Measurements from ENCODE around the gene PRKAG2. TPM values are rescaled to one million over a fixed set of nuclear protein-coding genes. Genes with fewer than 3 reads are reported as not detected.

The PRKAG2 gene
- polyA plus RNA-seq, 1 of the 3 experiments (the other 2 are of a cell fraction), result 51.6 TPM

DNA sequence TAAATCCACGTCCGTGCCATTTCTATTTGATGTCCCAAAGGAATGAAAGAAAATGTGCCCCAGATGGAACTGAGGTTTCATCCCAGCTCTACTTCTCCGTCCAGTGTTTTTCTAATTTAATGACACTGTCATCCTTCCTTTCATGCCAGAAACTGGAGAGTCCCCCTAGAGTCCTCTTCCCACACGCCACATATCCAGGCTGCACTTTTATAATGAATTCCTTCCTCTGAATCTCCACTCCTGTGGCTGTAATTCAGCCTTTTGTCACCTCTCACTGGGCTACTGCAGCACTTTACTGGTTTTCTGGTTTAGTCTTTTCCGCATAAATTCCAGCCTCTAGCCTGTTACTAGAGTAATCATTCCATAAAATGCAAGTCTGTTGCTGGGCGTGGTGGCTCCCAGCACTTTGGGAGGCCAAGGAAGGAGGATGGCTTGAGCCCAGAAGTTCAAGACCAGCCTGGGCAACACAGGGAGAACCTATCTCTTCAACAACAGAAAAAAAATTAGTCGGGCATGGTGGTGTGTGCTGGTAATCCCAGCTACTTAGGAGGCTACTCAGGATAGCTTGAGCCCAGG, 214.6 kb downstream of the PRKAG2 start:
- no peaks in the 10 kb centered on the region for H4K20me1 ChIP-seq (ENCODE audit: insufficient read depth)
- peaks cover 0 to 6% of the 10 kb centered on the region in 2 experiments; a peak in 1 of 4 replicates for H3K4me1 ChIP-seq (ENCODE audit: control insufficient read depth in 1 of 2, insufficient read depth in 2 of 2, low read depth in 1 of 2, low read length in 1 of 2)
- no peak overlapping the region for H3K9ac ChIP-seq
- no peaks in the 10 kb centered on the region for H3K9me2 ChIP-seq
- no peaks in the 10 kb centered on the region for H3K79me2 ChIP-seq (ENCODE audit: insufficient read depth)
- peaks cover 12% of the 10 kb centered on the region for H3F3A ChIP-seq (replicated peaks; ENCODE audit: insufficient read depth)
- H3K27ac ChIP-seq (ENCODE audit: low read depth in 2 of 2, low read length in 1 of 2), result no peak overlapping the region
- ChIA-PET POLR2A (no interaction called here), CTCF (interaction anchor here (1.2 to 1.8 kb wide), 3 partner anchors 10 to 30 kb away, joined by 4 read pairs; no protein-coding TSS in a partner anchor)
- no peak overlapping the region for H3K4me3 ChIP-seq (ENCODE audit: low read depth in 2 of 2, low read length in 1 of 2)
- no peak overlapping the region for H2AFZ ChIP-seq (ENCODE audit: low read depth)
- DNase-seq, result no peak
- H3K36me3 ChIP-seq (replicated peaks in 1 of 2; ENCODE audit: control insufficient read depth in 1 of 2, insufficient read depth in 2 of 2, low read length in 1 of 2), result no peaks in the 10 kb centered on the region
- H3K4me2 ChIP-seq, result no peak overlapping the region
- H3K9me3 ChIP-seq, result no peaks in the 10 kb centered on the region
- no peak for TF ChIP-seq GATA2 (CRISPR knock-in tag; IDR thresholded peaks at IDR 0.05)
- no peak for TF ChIP-seq EP300 (IDR thresholded peaks at IDR 0.05; ENCODE audit: borderline replicate concordance in 1 of 2, low read depth in 1 of 2, low read length in 1 of 2)
- TF ChIP-seq GABPA (IDR thresholded peaks at IDR 0.05; ENCODE audit: low read depth), result no peak
- TF ChIP-seq RXRA (IDR thresholded peaks at IDR 0.05; ENCODE audit: borderline replicate concordance, low read depth), result no peak
- no peak for TF ChIP-seq USF1 (IDR thresholded peaks at IDR 0.05; ENCODE audit: borderline replicate concordance, low read depth)
- TF ChIP-seq NFIC (IDR thresholded peaks at IDR 0.05; ENCODE audit: borderline replicate concordance), result no peak
- no peak for TF ChIP-seq TAF1 (IDR thresholded peaks at IDR 0.05; ENCODE audit: borderline replicate concordance, low read depth, low read length)
- TF ChIP-seq, protein P1, sequence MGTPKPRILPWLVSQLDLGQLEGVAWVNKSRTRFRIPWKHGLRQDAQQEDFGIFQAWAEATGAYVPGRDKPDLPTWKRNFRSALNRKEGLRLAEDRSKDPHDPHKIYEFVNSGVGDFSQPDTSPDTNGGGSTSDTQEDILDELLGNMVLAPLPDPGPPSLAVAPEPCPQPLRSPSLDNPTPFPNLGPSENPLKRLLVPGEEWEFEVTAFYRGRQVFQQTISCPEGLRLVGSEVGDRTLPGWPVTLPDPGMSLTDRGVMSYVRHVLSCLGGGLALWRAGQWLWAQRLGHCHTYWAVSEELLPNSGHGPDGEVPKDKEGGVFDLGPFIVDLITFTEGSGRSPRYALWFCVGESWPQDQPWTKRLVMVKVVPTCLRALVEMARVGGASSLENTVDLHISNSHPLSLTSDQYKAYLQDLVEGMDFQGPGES (IDR thresholded peaks at IDR 0.05; ENCODE audit: low read depth, low read length), result no peak
- TF ChIP-seq ZBTB33 (IDR thresholded peaks at IDR 0.05; ENCODE audit: borderline replicate concordance, low read depth), result no peak
- no peak for TF ChIP-seq POLR2AphosphoS5 (IDR thresholded peaks at IDR 0.05; ENCODE audit: low read depth, low read length)
- TF ChIP-seq JUND (IDR thresholded peaks at IDR 0.05), result no peak
- TF ChIP-seq RAD21 (IDR thresholded peaks at IDR 0.05; ENCODE audit: low read length), result no peak
- TF ChIP-seq, protein P2, sequence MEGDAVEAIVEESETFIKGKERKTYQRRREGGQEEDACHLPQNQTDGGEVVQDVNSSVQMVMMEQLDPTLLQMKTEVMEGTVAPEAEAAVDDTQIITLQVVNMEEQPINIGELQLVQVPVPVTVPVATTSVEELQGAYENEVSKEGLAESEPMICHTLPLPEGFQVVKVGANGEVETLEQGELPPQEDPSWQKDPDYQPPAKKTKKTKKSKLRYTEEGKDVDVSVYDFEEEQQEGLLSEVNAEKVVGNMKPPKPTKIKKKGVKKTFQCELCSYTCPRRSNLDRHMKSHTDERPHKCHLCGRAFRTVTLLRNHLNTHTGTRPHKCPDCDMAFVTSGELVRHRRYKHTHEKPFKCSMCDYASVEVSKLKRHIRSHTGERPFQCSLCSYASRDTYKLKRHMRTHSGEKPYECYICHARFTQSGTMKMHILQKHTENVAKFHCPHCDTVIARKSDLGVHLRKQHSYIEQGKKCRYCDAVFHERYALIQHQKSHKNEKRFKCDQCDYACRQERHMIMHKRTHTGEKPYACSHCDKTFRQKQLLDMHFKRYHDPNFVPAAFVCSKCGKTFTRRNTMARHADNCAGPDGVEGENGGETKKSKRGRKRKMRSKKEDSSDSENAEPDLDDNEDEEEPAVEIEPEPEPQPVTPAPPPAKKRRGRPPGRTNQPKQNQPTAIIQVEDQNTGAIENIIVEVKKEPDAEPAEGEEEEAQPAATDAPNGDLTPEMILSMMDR (IDR thresholded peaks at IDR 0.05), result no peak
- no peak for TF ChIP-seq MXI1 (IDR thresholded peaks at IDR 0.05; ENCODE audit: low read depth, low read length)
- TF ChIP-seq, protein P3, sequence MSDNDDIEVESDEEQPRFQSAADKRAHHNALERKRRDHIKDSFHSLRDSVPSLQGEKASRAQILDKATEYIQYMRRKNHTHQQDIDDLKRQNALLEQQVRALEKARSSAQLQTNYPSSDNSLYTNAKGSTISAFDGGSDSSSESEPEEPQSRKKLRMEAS (IDR thresholded peaks at IDR 0.05; ENCODE audit: low read depth), result no peak
- TF ChIP-seq RFX5 (IDR thresholded peaks at IDR 0.05; ENCODE audit: low read length), result no peak
- TF ChIP-seq FOXM1 (IDR thresholded peaks at IDR 0.05; ENCODE audit: low read depth), result no peak
- no peak for TF ChIP-seq TEAD4 (IDR thresholded peaks at IDR 0.05; ENCODE audit: borderline replicate concordance, insufficient read depth)
- whole genome bisulfite sequencing (ENCODE audit: low lambda C conversion rate), result 78% methylated on average over 7 of the region's 7 CpGs
- H3K27me3 ChIP-seq (ENCODE audit: insufficient read depth), result no peaks in the 10 kb centered on the region
